Epithelial cell of proximal tubule (primary cell): Measurements from ENCODE around the gene AGPS. TPM values are rescaled to one million over a fixed set of nuclear protein-coding genes. Genes with fewer than 3 reads are reported as not detected.

Source experiments
- DNase-seq: peaks from one replicate; pipeline ENCODE4 v3.0.0-alpha.2; 2011; ENCODE audit warnings: low read depth
- H3K4me3 ChIP-seq: 2 replicates; pipeline ENCODE4 v1.5.1; 2011; ENCODE audit warnings: low read depth, mild to moderate bottlenecking, low read length
- CTCF ChIP-seq: conservative IDR thresholded peaks from 2 replicates; pipeline ENCODE4 v1.5.1; 2012; ENCODE audit warnings: low read depth, mild to moderate bottlenecking, low read length
- total RNA-seq: library from RNA; depleted of rRNA; stranded (reverse); fragments of >200 nt; gene quantifications from 2 replicates; pipeline ENCODE4 v1.2.3, GENCODE V29; 2015

Gene AGPS
- total RNA-seq, 1 donor from 2014 or later: 36.8 TPM

GRCh38 chr2:177465400-177466138 lies 73.0 kb downstream of the AGPS start:
- H3K4me3 ChIP-seq: no peak overlapping the region
- no peak for TF ChIP-seq CTCF
- no peak for DNase-seq

- no peak for DNase-seq
- H3K4me3 ChIP-seq: no peak overlapping the region
- TF ChIP-seq CTCF: no peak
Observed at GRCh38 chr2:177466337-177467195, 74.0 kb downstream of the AGPS start.

- no peak for TF ChIP-seq CTCF
- no peak for DNase-seq
- no peak overlapping the region for H3K4me3 ChIP-seq
Observed at GRCh38 chr2:177467646-177468045, 75.1 kb downstream of the AGPS start.

GRCh38 chr2:177471990-177472389 lies 79.4 kb downstream of the AGPS start:
- TF ChIP-seq CTCF: no peak
- H3K4me3 ChIP-seq: no peak overlapping the region
- DNase-seq: no peak

GRCh38 chr2:177474301-177474700 lies 81.7 kb downstream of the AGPS start:
- no peak for DNase-seq
- TF ChIP-seq CTCF: no peak
- H3K4me3 ChIP-seq: no peak overlapping the region

- peak; percentile 26 for DNase-seq
- no peak overlapping the region for H3K4me3 ChIP-seq
Observed at GRCh38 chr2:177474998-177475397, 82.4 kb downstream of the AGPS start.

More at GRCh38 chr2:177474998-177475397, 82.4 kb downstream of the AGPS start:
- TF ChIP-seq CTCF: no peak
